ENCODE measurements around the gene TRPM7. TPM values are rescaled to one million over a fixed set of nuclear protein-coding genes. Genes with fewer than 3 reads are reported as not detected.
"Not testable (repeated sequence)": the region's sequence is repeated elsewhere in the genome, so short reads cannot be mapped to it uniquely, and the experiment has no call there.

TRPM7 gene
- total RNA-seq, 3 donors from 2014 or later (not counting 1 experiment from before 2014, with no cell fraction given) = 41.8 to 54.4 (median 50.9) TPM

GRCh38 chr15:50624616-50625168 lies 61.9 kb downstream of the TRPM7 start:
- no peaks in the 10 kb centered on the region for H3K9me3 ChIP-seq (ENCODE audit: control insufficient read depth, insufficient read depth, low read length)
- Mint-ChIP-seq H3K27ac (peak overlapping the region in 1 of 2 donors; percentile 33), H3K27me3 (ENCODE audit: low read depth in 2 of 2) (no peaks in the 10 kb centered on the region), H3K9me3 (no peaks in the 10 kb centered on the region), H3K4me1 (no peaks in the 10 kb centered on the region), H3K36me3 (no peaks in the 10 kb centered on the region), H3K4me3 (no peak overlapping the region)
- no peaks in the 10 kb centered on the region for H3K4me1 ChIP-seq (ENCODE audit: control insufficient read depth, insufficient read depth, low read length)
- DNase-seq (no peak), ATAC-seq (no peak)
- H3K4me3 ChIP-seq (ENCODE audit: low read length) = no peak overlapping the region
- H3K27me3 ChIP-seq (ENCODE audit: control insufficient read depth, insufficient read depth, low read length) = no peaks in the 10 kb centered on the region
- H3K27ac ChIP-seq (ENCODE audit: low read length) = no peak overlapping the region
- 100% methylated on average over 1 of the region's 1 CpG for WGBS (ENCODE audit: insufficient coverage)
- peaks cover 43% of the 10 kb centered on the region for H3K36me3 ChIP-seq (ENCODE audit: control insufficient read depth, insufficient read depth, low read length)
- intact Hi-C loops (cut with micrococcal nuclease) = no loop called here
- TF ChIP-seq CTCF (IDR thresholded peaks at IDR 0.05) = no peak

GRCh38 chr15:50622361-50622943 lies 64.1 kb downstream of the TRPM7 start:
- H3K4me3 Mint-ChIP-seq; H3K9me3 ChIP-seq (ENCODE audit: control insufficient read depth, insufficient read depth, low read length); H3K27ac ChIP-seq (ENCODE audit: low read length); H3K36me3 Mint-ChIP-seq; H3K9me3 Mint-ChIP-seq; H3K4me3 ChIP-seq (ENCODE audit: low read length); intact Hi-C loops (cut with micrococcal nuclease); H3K27me3 Mint-ChIP-seq (ENCODE audit: low read depth in 2 of 2); H3K27ac Mint-ChIP-seq; H3K4me1 Mint-ChIP-seq; H3K4me1 ChIP-seq (ENCODE audit: control insufficient read depth, insufficient read depth, low read length); H3K27me3 ChIP-seq (ENCODE audit: control insufficient read depth, insufficient read depth, low read length): not testable (repeated sequence)
- peak; percentile 41 for TF ChIP-seq CTCF (IDR thresholded peaks at IDR 0.05)
- ATAC-seq (peak in 1 of 3 donors; percentile 41), DNase-seq (peak in 1 of 2 donors; percentile 12)
- WGBS (ENCODE audit: insufficient coverage) = 89% methylated on average over 7 of the region's 8 CpGs
- peaks cover 34% of the 10 kb centered on the region for H3K36me3 ChIP-seq (ENCODE audit: control insufficient read depth, insufficient read depth, low read length)

GRCh38 chr15:50616960-50617359 lies 69.6 kb downstream of the TRPM7 start:
- H3K27me3 Mint-ChIP-seq (ENCODE audit: low read depth in 2 of 2); H3K27ac Mint-ChIP-seq; H3K27me3 ChIP-seq (ENCODE audit: control insufficient read depth, insufficient read depth, low read length); H3K4me1 ChIP-seq (ENCODE audit: control insufficient read depth, insufficient read depth, low read length); H3K4me3 Mint-ChIP-seq; H3K27ac ChIP-seq (ENCODE audit: low read length); ATAC-seq; H3K4me3 ChIP-seq (ENCODE audit: low read length); H3K4me1 Mint-ChIP-seq; H3K9me3 ChIP-seq (ENCODE audit: control insufficient read depth, insufficient read depth, low read length); DNase-seq; intact Hi-C loops (cut with micrococcal nuclease); H3K9me3 Mint-ChIP-seq; H3K36me3 Mint-ChIP-seq: not testable (repeated sequence)
- H3K36me3 ChIP-seq (ENCODE audit: control insufficient read depth, insufficient read depth, low read length) = peaks cover 34% of the 10 kb centered on the region
- 79% methylated on average over 4 of the region's 6 CpGs for WGBS (ENCODE audit: insufficient coverage)

- H3K27me3 Mint-ChIP-seq (ENCODE audit: low read depth in 2 of 2); H3K4me1 Mint-ChIP-seq; H3K9me3 ChIP-seq (ENCODE audit: control insufficient read depth, insufficient read depth, low read length); H3K27ac ChIP-seq (ENCODE audit: low read length); H3K9me3 Mint-ChIP-seq; H3K4me1 ChIP-seq (ENCODE audit: control insufficient read depth, insufficient read depth, low read length); DNase-seq; H3K27me3 ChIP-seq (ENCODE audit: control insufficient read depth, insufficient read depth, low read length); H3K4me3 ChIP-seq (ENCODE audit: low read length); H3K4me3 Mint-ChIP-seq; H3K27ac Mint-ChIP-seq; intact Hi-C loops (cut with micrococcal nuclease); ATAC-seq; H3K36me3 Mint-ChIP-seq: not testable (repeated sequence)
- H3K36me3 ChIP-seq (ENCODE audit: control insufficient read depth, insufficient read depth, low read length) = peaks cover 37% of the 10 kb centered on the region
- WGBS (ENCODE audit: insufficient coverage) = 94% methylated on average over 2 of the region's 2 CpGs
These were observed 70.0 kb downstream of the TRPM7 start for GRCh38 chr15:50616554-50616953.
